Breast epithelium (tissue), 4 donors: Measurements from ENCODE around the gene CYTH2. TPM values are rescaled to one million over a fixed set of nuclear protein-coding genes. Genes with fewer than 3 reads are reported as not detected.

ENCODE experiments used
- DNase-seq, 2 donors: peaks; one replicate each; pipeline ENCODE4 v3.0.0-alpha.2; 2019; ENCODE audit warnings: low spot score in 2 of 2
- H3K27ac ChIP-seq, 2 donors: fragments of 200-600 bp; sonication (generic) in 1 of 2; one replicate each; pipeline ENCODE4 v1.5.1; 2016 to 2019; ENCODE audit warnings: mild to moderate bottlenecking in 1 of 2
- H3K27me3 ChIP-seq, 2 donors: fragments of 200-600 bp; sonication (generic) in 1 of 2; one replicate each; pipeline versions ENCODE4 v1.5.1 to v1.6.0; 2017 to 2019; ENCODE audit warnings: control low read depth in 1 of 2, mild to moderate bottlenecking in 1 of 2
- H3K36me3 ChIP-seq: fragments of 200-600 bp; one replicate; pipeline ENCODE4 v1.5.1; 2019
- H3K4me1 ChIP-seq, 2 donors: fragments of 200-600 bp; sonication (generic); one replicate each; pipeline ENCODE4 v1.5.1; 2016 to 2019; ENCODE audit warnings: control low read depth in 1 of 2
- H3K4me3 ChIP-seq, 3 donors: fragments of 200-600 bp; sonication (generic); 1 replicate in 2 of 3; 2 replicates in 1 of 3; pipeline ENCODE4 v1.5.1; 2016 to 2019; ENCODE audit warnings: mild to moderate bottlenecking in 3 of 3, moderate library complexity in 2 of 3
- H3K9me3 ChIP-seq, 2 donors: fragments of 200-600 bp; sonication (generic) in 1 of 2; one replicate each; pipeline ENCODE4 v1.5.1; 2016 to 2019; ENCODE audit warnings: control low read depth in 1 of 2
- CTCF ChIP-seq, 3 donors: fragments of 450-650 bp; IDR thresholded peaks; one replicate each; pipeline ENCODE4 v1.5.1; 2016 to 2017; ENCODE audit warnings: antibody characterized with exemption in 3 of 3, mild to moderate bottlenecking in 3 of 3, moderate library complexity in 3 of 3
- POLR2A ChIP-seq: fragments of 450-650 bp; IDR thresholded peaks from one replicate; pipeline ENCODE4 v1.6.1; 2016; ENCODE audit warnings: antibody characterized with exemption, mild to moderate bottlenecking, moderate library complexity
- POLR2AphosphoS5 ChIP-seq, 3 donors: sonication (generic); formaldehyde crosslinking; IDR thresholded peaks; one replicate each; pipeline ENCODE4 v1.6.1; 2017; ENCODE audit warnings: antibody characterized with exemption in 3 of 3
- intact Hi-C: fragments of 100-400 bp; cut with DNase I; formaldehyde crosslinking; loops from one replicate; pipeline ENCODE4 v1.15.1; 2023; ENCODE audit warnings: low total_unique reads
- total RNA-seq, 3 donors: library from RNA; depleted of rRNA; stranded (reverse); fragments of >200 nt; gene quantifications; one replicate each; pipeline ENCODE4 v1.1.0, GENCODE V29; 2016

Gene CYTH2
- total RNA-seq, 3 donors from 2014 or later = 42.2 to 74.7 (median 70.4) TPM

- TF ChIP-seq CTCF (IDR thresholded peaks at IDR 0.05) (no peak), POLR2A (no peak), POLR2AphosphoS5 (IDR thresholded peaks at IDR 0.05) (no peak)
- Histone ChIP-seq H3K4me3 (no peak overlapping the region), H3K27ac (no peak overlapping the region)
Observed at GRCh38 chr19:48508729-48509411, 39.7 kb downstream of the CYTH2 start.

DNA sequence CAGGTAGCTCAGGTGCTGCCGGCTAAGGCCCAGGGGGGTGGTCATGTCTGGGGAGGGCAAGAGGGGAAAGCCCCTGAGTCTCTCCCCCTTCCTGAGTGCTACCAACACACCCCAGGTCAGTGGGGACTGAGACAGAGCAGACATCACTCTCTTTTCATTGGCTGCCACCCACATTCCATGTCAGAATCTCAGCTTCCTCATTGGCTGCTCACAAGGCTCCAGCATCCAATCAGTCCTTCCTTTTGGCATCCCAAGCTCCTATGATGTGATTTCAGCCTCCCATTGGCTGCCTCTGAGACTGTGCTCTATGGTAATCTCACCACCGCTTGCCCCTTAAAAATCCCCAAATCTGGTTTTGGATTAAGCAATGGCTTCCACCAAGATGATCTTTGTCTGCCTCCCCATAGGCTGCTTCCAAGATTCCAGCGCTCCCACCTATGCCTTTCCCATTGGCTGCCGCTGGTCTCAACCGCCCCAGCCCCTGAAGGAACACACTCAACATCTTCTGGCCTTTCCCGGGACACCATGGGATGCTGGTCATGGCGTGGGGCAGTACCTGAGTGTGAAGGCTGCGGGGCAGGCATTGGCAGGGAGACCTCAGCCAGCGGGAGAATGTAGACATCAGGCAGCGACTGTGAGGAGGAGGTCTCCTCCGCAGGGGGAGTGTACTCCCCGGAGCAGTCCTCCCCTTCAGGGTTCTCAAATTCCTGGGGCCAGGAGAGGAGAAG lies 40.5 kb downstream of the CYTH2 start:
- H3K9me3 ChIP-seq = no peaks in the 10 kb centered on the region
- H3K36me3 ChIP-seq = no peaks in the 10 kb centered on the region
- intact Hi-C loops = loop anchor here (10.0 kb wide), 1 partner anchor 65 kb away; no protein-coding TSS in a partner anchor
- peaks cover 0 to 5% of the 10 kb centered on the region in 2 donors for H3K4me1 ChIP-seq
- no peak for DNase-seq
- TF ChIP-seq POLR2AphosphoS5 (IDR thresholded peaks at IDR 0.05) = no peak
- TF ChIP-seq CTCF (IDR thresholded peaks at IDR 0.05) = no peak
- TF ChIP-seq POLR2A = no peak
- H3K27ac ChIP-seq = no peak overlapping the region
- no peak overlapping the region for H3K4me3 ChIP-seq
- H3K27me3 ChIP-seq = peaks cover 9 to 17% of the 10 kb centered on the region in 2 donors

More at GRCh38 chr19:48508729-48509411, 39.7 kb downstream of the CYTH2 start:
- DNase-seq = no peak
- peaks cover 9 to 17% of the 10 kb centered on the region in 2 donors for H3K27me3 ChIP-seq
- peaks cover 0 to 5% of the 10 kb centered on the region in 2 donors for H3K4me1 ChIP-seq
- intact Hi-C loops = loop anchor here (10.0 kb wide), 1 partner anchor 66 kb away; no protein-coding TSS in a partner anchor
- H3K9me3 ChIP-seq = no peaks in the 10 kb centered on the region
- no peaks in the 10 kb centered on the region for H3K36me3 ChIP-seq

DNA sequence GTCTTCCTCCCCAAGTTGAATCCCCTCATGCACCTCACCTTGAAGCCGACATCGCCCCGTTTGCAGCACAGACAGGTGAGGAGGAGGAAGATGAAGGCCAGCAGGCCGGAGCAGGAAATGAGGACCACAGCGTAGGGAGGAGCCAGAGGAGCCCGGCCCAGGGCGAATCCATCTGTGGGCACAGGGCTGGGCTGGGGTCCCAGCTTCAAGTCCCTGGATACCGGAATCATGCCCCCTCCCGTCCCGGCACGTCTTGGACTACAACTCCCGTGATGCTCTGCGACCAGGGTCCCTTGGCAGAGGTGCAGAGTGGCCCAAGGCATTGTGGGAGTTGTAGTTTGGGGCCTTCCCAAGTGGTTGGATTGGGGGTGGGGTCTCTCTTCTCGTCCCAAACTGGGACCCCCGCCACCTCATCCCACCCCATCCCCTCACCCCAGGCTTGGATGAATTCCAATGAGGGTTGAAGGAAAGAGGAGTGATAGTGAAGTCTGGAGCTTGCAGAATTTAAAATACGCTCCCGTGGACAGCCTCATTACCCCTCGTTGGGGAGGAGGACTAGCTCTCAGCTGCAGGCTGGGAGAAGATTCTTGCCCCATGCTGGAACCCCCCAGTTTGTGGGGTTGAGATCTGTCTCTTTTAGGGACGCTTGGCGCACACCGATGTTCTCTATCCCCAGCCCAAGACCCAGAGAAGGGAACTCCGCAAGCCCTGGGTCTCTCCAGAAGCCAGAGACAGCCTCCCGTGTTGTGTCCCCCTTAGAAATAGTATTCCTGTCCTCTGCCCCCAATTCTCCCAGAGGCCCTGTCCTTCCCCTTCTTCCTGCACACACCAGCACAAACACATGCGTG lies 41.5 kb downstream of the CYTH2 start:
- H3K4me1 ChIP-seq = peaks cover 0 to 5% of the 10 kb centered on the region in 2 donors
- DNase-seq = peak; percentile 60 to 77
- H3K36me3 ChIP-seq = no peaks in the 10 kb centered on the region
- no peaks in the 10 kb centered on the region for H3K9me3 ChIP-seq
- peaks cover 9 to 17% of the 10 kb centered on the region in 2 donors for H3K27me3 ChIP-seq
- H3K27ac ChIP-seq = peak overlapping the region in 1 of 2 donors; percentile 32
- intact Hi-C loops = no loop called here
- peak overlapping the region in 2 of 3 donors; percentile 46 to 62 for H3K4me3 ChIP-seq
- TF ChIP-seq CTCF (IDR thresholded peaks at IDR 0.05) (no peak), POLR2AphosphoS5 (IDR thresholded peaks at IDR 0.05) (peak in 1 of 3 donors; percentile 21)

DNA sequence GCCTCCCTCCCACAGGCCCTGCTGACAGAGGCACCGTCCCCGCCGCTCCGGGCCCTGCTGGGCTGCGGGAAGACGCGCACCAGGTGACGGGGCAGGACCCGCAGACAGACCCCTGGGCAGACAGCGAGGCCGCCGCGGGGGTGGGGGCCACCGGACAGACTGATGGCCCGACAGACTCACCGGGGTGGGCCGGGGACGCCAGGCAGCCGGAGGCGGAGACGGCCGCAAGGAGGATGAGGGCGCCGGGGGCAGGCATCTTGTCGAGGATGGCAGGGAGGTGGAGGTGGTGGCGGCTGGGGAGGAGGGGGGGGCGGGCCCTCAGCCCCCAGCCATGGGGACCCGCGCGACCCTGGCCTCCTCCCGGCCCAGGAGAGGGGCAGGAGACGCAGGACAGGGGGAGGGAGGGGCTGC lies 42.2 kb downstream of the CYTH2 start:
- TF ChIP-seq POLR2A = no peak
- no peak for TF ChIP-seq CTCF (IDR thresholded peaks at IDR 0.05)
- TF ChIP-seq POLR2AphosphoS5 (IDR thresholded peaks at IDR 0.05) = no peak
- peak overlapping the region in 2 of 3 donors; percentile 46 to 62 for H3K4me3 ChIP-seq
- peaks cover 9 to 17% of the 10 kb centered on the region in 2 donors for H3K27me3 ChIP-seq
- H3K4me1 ChIP-seq = peaks cover 0 to 5% of the 10 kb centered on the region in 2 donors
- peak overlapping the region in 1 of 2 donors; percentile 32 for H3K27ac ChIP-seq
- no peak for DNase-seq
- no peaks in the 10 kb centered on the region for H3K36me3 ChIP-seq
- intact Hi-C loops = no loop called here
- H3K9me3 ChIP-seq = no peaks in the 10 kb centered on the region
